T-helper 2 cell treated with Interferon-gamma antibody and Interleukin-4, amounts not matched to agents 5 μg/mL and 100 μg/mL, for 36 hours (primary cell): ENCODE data around the gene TLR6.

Experiments
- DNase-seq: peaks from one replicate; pipeline ENCODE4 v3.0.0; 2021; ENCODE audit warnings: low spot score
- H3K27ac Mint-ChIP-seq: one replicate; pipeline ENCODE4 v1.8.0; 2021; ENCODE audit warnings: mild to moderate bottlenecking, mixed read lengths
- H3K27me3 Mint-ChIP-seq: one replicate; pipeline ENCODE4 v1.8.0; 2021; ENCODE audit warnings: low read depth, mixed read lengths
- H3K36me3 Mint-ChIP-seq: one replicate; pipeline ENCODE4 v1.8.0; 2021; ENCODE audit warnings: low read depth, mixed read lengths
- H3K4me1 Mint-ChIP-seq: one replicate; pipeline ENCODE4 v1.8.0; 2021; ENCODE audit warnings: low read depth, mixed read lengths
- H3K4me3 Mint-ChIP-seq: one replicate; pipeline ENCODE4 v1.8.0; 2022; ENCODE audit warnings: mild to moderate bottlenecking, moderate library complexity, mixed read lengths
- H3K9me3 Mint-ChIP-seq: one replicate; pipeline ENCODE4 v1.8.0; 2021; ENCODE audit warnings: mixed read lengths

Gene TLR6

GRCh38 chr4:38857354-38858096 lies 908 bp upstream of the TLR6 start:
- no peaks in the 10 kb centered on the region for H3K9me3 Mint-ChIP-seq
- DNase-seq = peak; percentile 27
- peak overlapping the region; percentile 49 for H3K4me3 Mint-ChIP-seq
- H3K36me3 Mint-ChIP-seq = no peaks in the 10 kb centered on the region
- H3K27ac Mint-ChIP-seq = peak overlapping the region; percentile 70
- no peaks in the 10 kb centered on the region for H3K27me3 Mint-ChIP-seq
- H3K4me1 Mint-ChIP-seq = peaks cover 28% of the 10 kb centered on the region

- H3K27me3 Mint-ChIP-seq = peaks cover 3% of the 10 kb centered on the region
- H3K4me1 Mint-ChIP-seq = peaks cover 28% of the 10 kb centered on the region
- no peak for DNase-seq
- H3K27ac Mint-ChIP-seq = peak overlapping the region; percentile 87
- no peaks in the 10 kb centered on the region for H3K9me3 Mint-ChIP-seq
- H3K36me3 Mint-ChIP-seq = no peaks in the 10 kb centered on the region
- peak overlapping the region; percentile 84 for H3K4me3 Mint-ChIP-seq
Measured at GRCh38 chr4:38856046-38856445, 571 bp downstream of the TLR6 start.

- peak overlapping the region; percentile 84 for H3K4me3 Mint-ChIP-seq
- H3K36me3 Mint-ChIP-seq = no peaks in the 10 kb centered on the region
- H3K27ac Mint-ChIP-seq = peak overlapping the region; percentile 87
- peaks cover 1% of the 10 kb centered on the region for H3K9me3 Mint-ChIP-seq
- peaks cover 5% of the 10 kb centered on the region for H3K27me3 Mint-ChIP-seq
- H3K4me1 Mint-ChIP-seq = peaks cover 28% of the 10 kb centered on the region
- no peak for DNase-seq
Measured at GRCh38 chr4:38855466-38855865, 1.2 kb downstream of the TLR6 start.

GRCh38 chr4:38846015-38846414 lies 10.6 kb downstream of the TLR6 start:
- Mint-ChIP-seq H3K4me1 (peaks cover 3% of the 10 kb centered on the region), H3K36me3 (no peaks in the 10 kb centered on the region), H3K27me3 (peaks cover 16% of the 10 kb centered on the region), H3K4me3 (no peak overlapping the region), H3K27ac (no peak overlapping the region), H3K9me3 (peaks cover 15% of the 10 kb centered on the region)
- no peak for DNase-seq

GRCh38 chr4:38842994-38843393 lies 13.6 kb downstream of the TLR6 start:
- no peak overlapping the region for H3K27ac Mint-ChIP-seq
- no peak for DNase-seq
- no peaks in the 10 kb centered on the region for H3K36me3 Mint-ChIP-seq
- H3K4me3 Mint-ChIP-seq = no peak overlapping the region
- H3K9me3 Mint-ChIP-seq = no peaks in the 10 kb centered on the region
- H3K4me1 Mint-ChIP-seq = peaks cover 9% of the 10 kb centered on the region
- H3K27me3 Mint-ChIP-seq = peaks cover 16% of the 10 kb centered on the region

GRCh38 chr4:38837849-38838248 lies 18.8 kb downstream of the TLR6 start:
- H3K4me3 Mint-ChIP-seq = no peak overlapping the region
- H3K4me1 Mint-ChIP-seq = peaks cover 14% of the 10 kb centered on the region
- H3K36me3 Mint-ChIP-seq = peaks cover 4% of the 10 kb centered on the region
- peaks cover 30% of the 10 kb centered on the region for H3K9me3 Mint-ChIP-seq
- no peak for DNase-seq
- H3K27me3 Mint-ChIP-seq = peaks cover 10% of the 10 kb centered on the region
- H3K27ac Mint-ChIP-seq = no peak overlapping the region

GRCh38 chr4:38837334-38837733 lies 19.3 kb downstream of the TLR6 start:
- no peak for DNase-seq
- Mint-ChIP-seq H3K27me3 (peaks cover 12% of the 10 kb centered on the region), H3K4me1 (peaks cover 14% of the 10 kb centered on the region), H3K36me3 (peaks cover 4% of the 10 kb centered on the region), H3K4me3 (no peak overlapping the region), H3K27ac (peak overlapping the region; percentile 9), H3K9me3 (peaks cover 30% of the 10 kb centered on the region)

- Mint-ChIP-seq H3K4me1 (peaks cover 14% of the 10 kb centered on the region), H3K27ac (no peak overlapping the region), H3K36me3 (peaks cover 4% of the 10 kb centered on the region), H3K27me3 (peaks cover 11% of the 10 kb centered on the region), H3K4me3 (no peak overlapping the region), H3K9me3 (peaks cover 30% of the 10 kb centered on the region)
- no peak for DNase-seq
Measured at GRCh38 chr4:38834570-38834969, 22.0 kb downstream of the TLR6 start.

- Mint-ChIP-seq H3K4me3 (no peak overlapping the region), H3K27me3 (peaks cover 4% of the 10 kb centered on the region), H3K9me3 (peaks cover 30% of the 10 kb centered on the region), H3K36me3 (peaks cover 4% of the 10 kb centered on the region), H3K27ac (no peak overlapping the region), H3K4me1 (peaks cover 6% of the 10 kb centered on the region)
- DNase-seq = no peak
Measured at GRCh38 chr4:38832624-38833528, 23.7 kb downstream of the TLR6 start.

- no peak for DNase-seq
- Mint-ChIP-seq H3K9me3 (peaks cover 30% of the 10 kb centered on the region), H3K27me3 (peaks cover 2% of the 10 kb centered on the region), H3K27ac (no peak overlapping the region), H3K4me3 (no peak overlapping the region), H3K36me3 (peaks cover 4% of the 10 kb centered on the region), H3K4me1 (no peaks in the 10 kb centered on the region)
Measured at GRCh38 chr4:38832206-38832605, 24.4 kb downstream of the TLR6 start.

GRCh38 chr4:38831653-38832052 lies 25.0 kb downstream of the TLR6 start:
- DNase-seq = no peak
- no peaks in the 10 kb centered on the region for H3K4me1 Mint-ChIP-seq
- H3K9me3 Mint-ChIP-seq = peaks cover 26% of the 10 kb centered on the region
- no peak overlapping the region for H3K27ac Mint-ChIP-seq
- no peak overlapping the region for H3K4me3 Mint-ChIP-seq
- peaks cover 2% of the 10 kb centered on the region for H3K27me3 Mint-ChIP-seq
- H3K36me3 Mint-ChIP-seq = peaks cover 3% of the 10 kb centered on the region

- Mint-ChIP-seq H3K4me3 (no peak overlapping the region), H3K36me3 (peaks cover 3% of the 10 kb centered on the region), H3K9me3 (peaks cover 10% of the 10 kb centered on the region), H3K4me1 (no peaks in the 10 kb centered on the region), H3K27ac (no peak overlapping the region), H3K27me3 (peaks cover 2% of the 10 kb centered on the region)
- no peak for DNase-seq
Measured at GRCh38 chr4:38829237-38829636, 27.4 kb downstream of the TLR6 start.

GRCh38 chr4:38823766-38824165 lies 32.9 kb downstream of the TLR6 start:
- Mint-ChIP-seq H3K9me3 (peaks cover 12% of the 10 kb centered on the region), H3K27ac (no peak overlapping the region), H3K4me3 (no peak overlapping the region), H3K27me3 (no peaks in the 10 kb centered on the region), H3K36me3 (peaks cover 2% of the 10 kb centered on the region), H3K4me1 (peaks cover 12% of the 10 kb centered on the region)
- DNase-seq = no peak

GRCh38 chr4:38822748-38823303 lies 33.8 kb downstream of the TLR6 start:
- peaks cover 2% of the 10 kb centered on the region for H3K36me3 Mint-ChIP-seq
- peaks cover 12% of the 10 kb centered on the region for H3K9me3 Mint-ChIP-seq
- H3K27ac Mint-ChIP-seq = no peak overlapping the region

More at GRCh38 chr4:38822748-38823303, 33.8 kb downstream of the TLR6 start:
- no peak overlapping the region for H3K4me3 Mint-ChIP-seq
- no peak for DNase-seq
- H3K4me1 Mint-ChIP-seq = peaks cover 12% of the 10 kb centered on the region
- no peaks in the 10 kb centered on the region for H3K27me3 Mint-ChIP-seq
